PC-3 (cell line): ENCODE data around the gene ISL2. TPM values are rescaled to one million over a fixed set of nuclear protein-coding genes. Genes with fewer than 3 reads are reported as not detected.

Source experiments
- ATAC-seq: fragments of 200-7000 bp; cut with Tn5 transposase; 2 replicates; pipeline ENCODE4 v1.9.1; 2020; ENCODE audit warnings: mild to moderate bottlenecking, moderate library complexity
- BruUV-seq: library from RNA; stranded (reverse); fragments of 400-500 nt; replicated peaks from 2 replicates; lab custom pipeline; 2021; lab: Mats Ljungman, UMichigan
- CTCF ChIA-PET: fragments of 300-600 bp; sonication (Branson Sonifier 250); formaldehyde crosslinking; loops from one replicate; lab custom pipeline; 2022; ENCODE audit warnings: antibody characterized with exemption; lab: Charles Lee
- POLR2A ChIA-PET: fragments of 300-600 bp; sonication (Branson Sonifier 250); formaldehyde crosslinking; loops from one replicate; lab custom pipeline; 2022; ENCODE audit warnings: antibody characterized with exemption; ENCODE audit not compliant: unreplicated experiment; lab: Charles Lee
- DNase-seq: peaks from one replicate; pipeline ENCODE4 v3.0.0-alpha.2; 2015
- H2AFZ ChIP-seq: fragments of 300-600 bp; sonication (generic); 2 replicates; pipeline ENCODE4 v1.6.0; 2016; ENCODE audit warnings: antibody characterized with exemption, low read length
- H3F3A ChIP-seq: fragments of 300-600 bp; sonication (generic); one replicate; pipeline ENCODE4 v1.6.0; 2017; ENCODE audit warnings: antibody characterized with exemption, low read length, control low read depth, mild to moderate bottlenecking; ENCODE audit not compliant: unreplicated experiment
- H3K27ac ChIP-seq: fragments of 300-600 bp; sonication (generic); 2 replicates; pipeline ENCODE4 v1.5.1; 2016; ENCODE audit warnings: mild to moderate bottlenecking, low read length
- H3K27me3 ChIP-seq: fragments of 300-600 bp; sonication (generic); 2 replicates; pipeline ENCODE4 v1.6.1; 2016; ENCODE audit warnings: low read length, mixed read lengths
- H3K36me3 ChIP-seq: fragments of 300-600 bp; sonication (generic); 2 replicates; pipeline ENCODE4 v1.6.1; 2016; ENCODE audit warnings: low read depth, mixed run types, low read length, mixed read lengths
- H3K4me1 ChIP-seq: fragments of 300-600 bp; sonication (generic); 2 replicates; pipeline ENCODE4 v1.5.1; 2016; ENCODE audit warnings: low read length; ENCODE audit not compliant: insufficient read depth
- H3K4me2 ChIP-seq: fragments of 300-600 bp; sonication (generic); 2 replicates; pipeline ENCODE4 v1.6.0; 2016; ENCODE audit warnings: low read length
- H3K4me3 ChIP-seq: fragments of 300-600 bp; sonication (generic); 2 replicates; pipeline ENCODE4 v1.5.1; 2016; ENCODE audit warnings: mild to moderate bottlenecking, low read length, mixed read lengths
- H3K79me2 ChIP-seq: fragments of 300-600 bp; sonication (generic); 2 replicates; pipeline ENCODE4 v1.6.1; 2017; ENCODE audit warnings: low read length, mixed read lengths
- H3K9ac ChIP-seq: fragments of 300-600 bp; sonication (generic); 2 replicates; pipeline ENCODE4 v1.6.0; 2016; ENCODE audit warnings: mild to moderate bottlenecking, low read length
- H3K9me2 ChIP-seq: fragments of 300-600 bp; sonication (generic); replicated peaks from 2 replicates; pipeline ENCODE4 v1.6.1; 2016; ENCODE audit warnings: mixed run types, low read length, mixed read lengths
- H3K9me3 ChIP-seq: fragments of 300-600 bp; sonication (generic); 2 replicates; pipeline ENCODE4 v1.6.1; 2016; ENCODE audit warnings: low read length, mixed read lengths
- H4K20me1 ChIP-seq: fragments of 300-600 bp; sonication (generic); 2 replicates; pipeline ENCODE4 v1.6.1; 2016; ENCODE audit warnings: low read length, mixed read lengths
- CTCF ChIP-seq: fragments of 300-600 bp; sonication (generic); conservative IDR thresholded peaks from 2 replicates; pipeline ENCODE4 v1.5.1; 2017; ENCODE audit warnings: antibody characterized with exemption, low read depth, mild to moderate bottlenecking, low read length
- EZH2 ChIP-seq: fragments of 300-600 bp; sonication (generic); IDR thresholded peaks from one replicate; pipeline ENCODE4 v1.6.1; 2017; ENCODE audit warnings: antibody characterized with exemption, mild to moderate bottlenecking, low read length; ENCODE audit not compliant: unreplicated experiment
- EZH2phosphoT487 ChIP-seq: fragments of 300-600 bp; sonication (generic); IDR thresholded peaks from 2 replicates; pipeline ENCODE4 v1.6.1; 2018; ENCODE audit warnings: mild to moderate bottlenecking, antibody characterized with exemption, low read length, borderline replicate concordance
- intact Hi-C: fragments of 100-400 bp; cut with micrococcal nuclease; formaldehyde crosslinking; loops from 2 replicates; pipeline ENCODE4 v1.9.0; 2023
- total RNA-seq: library from RNA; depleted of rRNA; stranded (reverse); fragments of >200 nt; gene quantifications from 2 replicates; pipeline ENCODE4 v1.2.3, GENCODE V29; 2014

ISL2 gene
- total RNA-seq, 1 experiment from 2014 or later: 3.6 TPM

- intact Hi-C loops: loop anchor here (1.0 to 10.0 kb wide), 2 partner anchors 95 to 535 kb away; no protein-coding TSS in a partner anchor
- Histone ChIP-seq H3K9me3 (no peaks in the 10 kb centered on the region), H3K27me3 (no peaks in the 10 kb centered on the region), H3K79me2 (no peaks in the 10 kb centered on the region), H2AFZ (0 out of 2 replicates have a peak overlapping the region, but pooled peaks have one; percentile 42), H3K4me3 (no peak overlapping the region), H3K4me2 (no peak overlapping the region), H4K20me1 (no peaks in the 10 kb centered on the region), H3K27ac (no peak overlapping the region), H3K9me2 (no peaks in the 10 kb centered on the region), H3F3A (no peaks in the 10 kb centered on the region), H3K9ac (no peak overlapping the region), H3K4me1 (peaks cover 18% of the 10 kb centered on the region), H3K36me3 (no peaks in the 10 kb centered on the region)
- DNase-seq (peak; percentile 79), ATAC-seq (peak; percentile 83)
- ChIA-PET POLR2A (interaction anchor here (0.5 kb wide), 1 partner anchor 1199 kb away, joined by 14 read pairs; no protein-coding TSS in a partner anchor), CTCF (interaction anchor here (0.6 to 1.0 kb wide), 2 partner anchors 17 to 435 kb away, joined by 3 to 4 read pairs; no protein-coding TSS in a partner anchor)
- TF ChIP-seq CTCF (peak; percentile 56), EZH2 (no peak), EZH2phosphoT487 (no peak)
- no TSS peak for BruUV-seq
Measured at GRCh38 chr15:76330080-76330680, 6.4 kb upstream of the ISL2 start.

- TF ChIP-seq EZH2phosphoT487 (no peak), CTCF (no peak), EZH2 (no peak)
- no peaks in the 10 kb centered on the region for H3K9me2 ChIP-seq
- no TSS peak for BruUV-seq
- H3K36me3 ChIP-seq: no peaks in the 10 kb centered on the region
- ChIA-PET POLR2A (no interaction called here), CTCF (interaction anchor here (0.7 kb wide), 1 partner anchor 26 kb away, joined by 3 read pairs; no protein-coding TSS in a partner anchor)
- H3K4me3 ChIP-seq: no peak overlapping the region
- H3F3A ChIP-seq: no peaks in the 10 kb centered on the region
- no peaks in the 10 kb centered on the region for H4K20me1 ChIP-seq
- peaks cover 21% of the 10 kb centered on the region for H3K4me1 ChIP-seq
- peaks cover 5% of the 10 kb centered on the region for H3K79me2 ChIP-seq
- no peaks in the 10 kb centered on the region for H3K27me3 ChIP-seq
- no peak overlapping the region for H3K9ac ChIP-seq
- no peak for ATAC-seq
- intact Hi-C loops: loop anchor here (10.0 kb wide), 1 partner anchor 532 kb away; no protein-coding TSS in a partner anchor
- H3K9me3 ChIP-seq: no peaks in the 10 kb centered on the region
- no peak overlapping the region for H3K27ac ChIP-seq
- no peak overlapping the region for H2AFZ ChIP-seq
- no peak for DNase-seq
- no peak overlapping the region for H3K4me2 ChIP-seq
Measured at GRCh38 chr15:76332796-76333195, 3.8 kb upstream of the ISL2 start.

- no peak for ATAC-seq
- H3K36me3 ChIP-seq: no peaks in the 10 kb centered on the region
- CTCF ChIA-PET: interaction anchor here (0.7 kb wide), 1 partner anchor 27 kb away, joined by 3 read pairs; no protein-coding TSS in a partner anchor
- no peak overlapping the region for H3K27ac ChIP-seq
- no TSS peak for BruUV-seq
- no peaks in the 10 kb centered on the region for H3K9me2 ChIP-seq
- H4K20me1 ChIP-seq: no peaks in the 10 kb centered on the region
- no peak overlapping the region for H3K4me3 ChIP-seq
- no peak overlapping the region for H3K9ac ChIP-seq
- no peak overlapping the region for H2AFZ ChIP-seq
- H3K9me3 ChIP-seq: no peaks in the 10 kb centered on the region
- H3K79me2 ChIP-seq: peaks cover 8% of the 10 kb centered on the region
- no peak for TF ChIP-seq EZH2phosphoT487
- H3K4me2 ChIP-seq: no peak overlapping the region
- H3F3A ChIP-seq: no peaks in the 10 kb centered on the region
- H3K27me3 ChIP-seq: no peaks in the 10 kb centered on the region
- POLR2A ChIA-PET: no interaction called here
- intact Hi-C loops: loop anchor here (10.0 kb wide), 1 partner anchor 531 kb away; no protein-coding TSS in a partner anchor
- H3K4me1 ChIP-seq: peaks cover 21% of the 10 kb centered on the region
- DNase-seq: no peak
Measured at GRCh38 chr15:76333309-76333708, 3.3 kb upstream of the ISL2 start.
